B cell (primary cell): ENCODE data around the gene TRIM22. TPM values are rescaled to one million over a fixed set of nuclear protein-coding genes. Genes with fewer than 3 reads are reported as not detected.

ENCODE experiments used
- ATAC-seq: fragments of 200-7000 bp; cut with Tn5 transposase; one replicate; pipeline ENCODE4 v1.10.0; 2021; ENCODE audit warnings: low read depth, mild to moderate bottlenecking, moderate number of reproducible peaks, moderate library complexity
- CTCF ChIA-PET: fragments of 350-600 bp; sonication (Branson Sonifier 250); formaldehyde crosslinking; loops from one replicate; lab custom pipeline; 2021; ENCODE audit warnings: antibody characterized with exemption, inconsistent platforms; lab: Charles Lee
- POLR2A ChIA-PET: fragments of 350-600 bp; sonication (Branson Sonifier 250); formaldehyde crosslinking; loops from one replicate; lab custom pipeline; 2021; ENCODE audit warnings: antibody characterized with exemption; lab: Charles Lee
- DNase-seq: peaks from one replicate; pipeline ENCODE4 v3.0.0; 2013
- H2AFZ ChIP-seq: 2 replicates; pipeline ENCODE4 v1.6.1; 2012; ENCODE audit warnings: mild to moderate bottlenecking, low read depth, low read length; ENCODE audit not compliant: insufficient read depth, poor library complexity, severe bottlenecking
- H3K27ac ChIP-seq, 2 donors: 1 replicate in 1 of 2; 2 replicates in 1 of 2; pipeline ENCODE4 v1.5.1; 2012 to 2013; ENCODE audit warnings: low read length in 2 of 2, mild to moderate bottlenecking in 2 of 2, moderate library complexity in 1 of 2
- H3K27me3 ChIP-seq, 4 experiments: fragments of 200-600 bp in 1 of 4; sonication (generic) in 1 of 4; replicated peaks in 1 of 4; 1 replicate in 2 of 4; 2 replicates in 2 of 4; pipeline versions ENCODE4 v1.6.1 to v1.7.0; 2013 to 2016; ENCODE audit warnings: low read length in 3 of 4, mild to moderate bottlenecking in 2 of 4, mixed read lengths in 1 of 4, moderate library complexity in 1 of 4; ENCODE audit not compliant: insufficient read depth in 4 of 4, control insufficient read depth in 3 of 4; ENCODE audit errors: control extremely low read depth in 1 of 4
- H3K36me3 ChIP-seq, 2 experiments: replicated peaks in 1 of 2; 1 replicate in 1 of 2; 2 replicates in 1 of 2; pipeline versions ENCODE4 v1.6.1 to v1.7.1; 2013; ENCODE audit warnings: low read length in 1 of 2; ENCODE audit not compliant: insufficient read depth in 2 of 2, control insufficient read depth in 1 of 2; ENCODE audit errors: control extremely low read depth in 1 of 2, extremely low read depth in 1 of 2
- H3K4me1 ChIP-seq, 2 donors: fragments of 200-600 bp in 1 of 2; sonication (generic) in 1 of 2; 1 replicate in 1 of 2; 2 replicates in 1 of 2; pipeline versions ENCODE4 v1.5.1 to v1.6.1; 2013 to 2017; ENCODE audit warnings: low read length in 2 of 2; ENCODE audit not compliant: control insufficient read depth in 2 of 2, insufficient read depth in 2 of 2
- H3K4me2 ChIP-seq: replicated peaks from 2 replicates; pipeline ENCODE3; 2012; ENCODE audit warnings: mild to moderate bottlenecking, low read depth, low read length; ENCODE audit not compliant: poor library complexity, severe bottlenecking
- H3K4me3 ChIP-seq, 5 experiments: fragments of 200-600 bp in 1 of 5; sonication (generic) in 1 of 5; 1 replicate in 3 of 5; 2 replicates in 2 of 5; pipeline versions ENCODE4 v1.5.1 to v1.7.0; 2011 to 2016; ENCODE audit warnings: low read length in 4 of 5, mild to moderate bottlenecking in 4 of 5, low read depth in 2 of 5, control low read depth in 1 of 5, moderate library complexity in 1 of 5; ENCODE audit not compliant: insufficient read depth in 1 of 5; ENCODE audit errors: control extremely low read depth in 1 of 5, extremely low read depth in 1 of 5
- H3K79me2 ChIP-seq: fragments of 200-600 bp; sonication (generic); one replicate; pipeline ENCODE4 v1.6.0; 2016; ENCODE audit warnings: low read length; ENCODE audit not compliant: control insufficient read depth, insufficient read depth
- H3K9ac ChIP-seq: fragments of 200-600 bp; sonication (generic); 2 replicates; pipeline ENCODE4 v1.6.1; 2017; ENCODE audit warnings: mild to moderate bottlenecking, low read length, moderate library complexity
- H3K9me3 ChIP-seq, 3 donors: one replicate each; pipeline versions ENCODE4 v1.6.1 to v1.7.1; 2013; ENCODE audit warnings: low read length in 2 of 3; ENCODE audit not compliant: control insufficient read depth in 2 of 3, insufficient read depth in 1 of 3; ENCODE audit errors: control extremely low read depth in 1 of 3
- H4K20me1 ChIP-seq: 2 replicates; pipeline ENCODE4 v1.6.0; 2012; ENCODE audit warnings: mild to moderate bottlenecking, low read length; ENCODE audit not compliant: insufficient read depth, control insufficient read depth, poor library complexity, severe bottlenecking
- H3K27ac Mint-ChIP-seq: one replicate; pipeline ENCODE4 v1.8.0; 2021; ENCODE audit warnings: mixed read lengths
- H3K27me3 Mint-ChIP-seq: one replicate; pipeline ENCODE4 v1.8.0; 2021; ENCODE audit warnings: mixed read lengths
- H3K4me1 Mint-ChIP-seq: one replicate; pipeline ENCODE4 v1.8.0; 2021; ENCODE audit warnings: mixed read lengths
- H3K4me3 Mint-ChIP-seq: one replicate; pipeline ENCODE4 v1.8.0; 2021; ENCODE audit warnings: mixed read lengths
- H3K9me3 Mint-ChIP-seq: one replicate; pipeline ENCODE4 v1.8.0; 2022; ENCODE audit warnings: mixed read lengths; ENCODE audit not compliant: insufficient read depth
- CTCF ChIP-seq: fragments of 200-600 bp; IDR thresholded peaks from one replicate; pipeline ENCODE4 v1.8.0; 2022; ENCODE audit warnings: antibody characterized with exemption, mild to moderate bottlenecking
- EZH2 ChIP-seq: IDR thresholded peaks from 2 replicates; pipeline ENCODE4 v1.6.1; 2012; ENCODE audit warnings: borderline replicate concordance, low read depth, mild to moderate bottlenecking, moderate library complexity, low read length; ENCODE audit not compliant: insufficient read depth, poor library complexity, severe bottlenecking
- WGBS: methylation state at CpG from one replicate; pipeline ENCODE4 v1.1.5; 2013; ENCODE audit warnings: missing lambda C conversion rate; ENCODE audit not compliant: insufficient coverage; 5-methylcytosine and 5-hydroxymethylcytosine counted together
- intact Hi-C: fragments of 100-400 bp; cut with micrococcal nuclease; formaldehyde crosslinking; loops from one replicate; pipeline ENCODE4 v1.10.0; 2022
- polyA plus RNA-seq: library from polyadenylated mRNA; depleted of rRNA; stranded (reverse); fragments of >200 nt; gene quantifications from 2 replicates; pipeline ENCODE4 v1.2.3, GENCODE V29; 2012
- total RNA-seq, 2 donors: library from RNA; stranded (reverse); fragments of 120-200 nt in 1 of 2; gene quantifications; 1 replicate in 1 of 2; 2 replicates in 1 of 2; pipeline versions ENCODE4 v1.2.3 to v1.2.4, GENCODE V29; 2013 to 2022

Gene TRIM22
- total and polyA plus RNA-seq, 2 donors (not counting 1 experiment from before 2014, with no cell fraction given): 255 to 388 TPM

DNA sequence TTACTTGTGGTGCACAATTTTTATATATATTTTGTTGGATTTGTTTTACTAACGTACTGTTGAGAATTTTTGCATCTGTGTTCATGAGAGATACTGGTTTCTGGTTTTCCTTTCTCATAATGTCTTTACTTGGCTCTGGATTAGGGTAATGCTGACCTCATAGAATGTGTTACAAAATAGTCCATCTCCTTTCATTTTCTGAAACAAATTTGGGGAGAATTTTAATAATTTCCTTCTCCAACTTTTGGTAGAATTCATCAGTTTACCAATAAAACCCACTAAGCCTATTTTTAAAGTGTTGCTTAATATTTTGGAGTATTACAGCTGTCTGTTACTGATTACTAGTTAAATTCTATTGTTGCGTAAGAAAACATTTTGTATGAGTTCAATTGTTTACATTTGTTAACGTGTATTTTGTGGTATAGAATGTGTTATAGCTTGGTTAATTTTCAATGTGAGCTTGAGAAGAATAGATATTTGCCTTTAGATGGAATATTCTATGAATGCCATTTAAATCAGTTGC lies 11.5 kb downstream of the TRIM22 start:
- no peak for ATAC-seq

More for the DNA sequence above, 11.5 kb downstream of the TRIM22 start:
- Histone ChIP-seq H3K79me2 (peaks cover 85% of the 10 kb centered on the region), H3K4me3 (no peak overlapping the region), H3K4me2 (peak overlapping the region; percentile 60), H3K4me1 (peaks cover 11 to 18% of the 10 kb centered on the region in 2 donors), H2AFZ (no peak overlapping the region), H4K20me1 (peaks cover 33% of the 10 kb centered on the region), H3K36me3 (peaks cover 17 to 79% of the 10 kb centered on the region in 2 experiments), H3K9ac (no peak overlapping the region), H3K9me3 (no peaks in the 10 kb centered on the region), H3K27ac (peak overlapping the region; percentile 31 to 33), H3K27me3 (no peaks in the 10 kb centered on the region)
- TF ChIP-seq EZH2 (no peak), CTCF (no peak)
- POLR2A ChIA-PET: interaction anchor here (0.7 to 1.5 kb wide), 3 partner anchors 11 to 16 kb away, joined by 3 to 9 read pairs (median 5); partner anchors contain the start of genes TRIM22 and TRIM5
- no peak for DNase-seq
- Mint-ChIP-seq H3K4me3 (peak overlapping the region; percentile 83), H3K27me3 (no peaks in the 10 kb centered on the region), H3K9me3 (no peaks in the 10 kb centered on the region), H3K4me1 (peaks cover 62% of the 10 kb centered on the region), H3K27ac (peak overlapping the region; percentile 93)
- CTCF ChIA-PET: interaction anchor here (0.8 to 4.5 kb wide), 4 partner anchors 10 to 17 kb away, joined by 3 to 42 read pairs (median 19); partner anchors contain the start of genes TRIM22 and TRIM5
- intact Hi-C loops: no loop called here
- WGBS: 38% methylated on average over 2 of the region's 3 CpGs
